Anterior cingulate cortex (tissue), 58 donors: ENCODE measurements around the gene SPDEF.
A peak's percentile ranks its signal among the peaks of the same experiment; 100 is the strongest.

ENCODE experiments used
- DNase-seq, 58 donors: peaks; one replicate each; lab custom pipeline; 2025; lab: John Stamatoyannopoulos, UW

The SPDEF gene

DNA sequence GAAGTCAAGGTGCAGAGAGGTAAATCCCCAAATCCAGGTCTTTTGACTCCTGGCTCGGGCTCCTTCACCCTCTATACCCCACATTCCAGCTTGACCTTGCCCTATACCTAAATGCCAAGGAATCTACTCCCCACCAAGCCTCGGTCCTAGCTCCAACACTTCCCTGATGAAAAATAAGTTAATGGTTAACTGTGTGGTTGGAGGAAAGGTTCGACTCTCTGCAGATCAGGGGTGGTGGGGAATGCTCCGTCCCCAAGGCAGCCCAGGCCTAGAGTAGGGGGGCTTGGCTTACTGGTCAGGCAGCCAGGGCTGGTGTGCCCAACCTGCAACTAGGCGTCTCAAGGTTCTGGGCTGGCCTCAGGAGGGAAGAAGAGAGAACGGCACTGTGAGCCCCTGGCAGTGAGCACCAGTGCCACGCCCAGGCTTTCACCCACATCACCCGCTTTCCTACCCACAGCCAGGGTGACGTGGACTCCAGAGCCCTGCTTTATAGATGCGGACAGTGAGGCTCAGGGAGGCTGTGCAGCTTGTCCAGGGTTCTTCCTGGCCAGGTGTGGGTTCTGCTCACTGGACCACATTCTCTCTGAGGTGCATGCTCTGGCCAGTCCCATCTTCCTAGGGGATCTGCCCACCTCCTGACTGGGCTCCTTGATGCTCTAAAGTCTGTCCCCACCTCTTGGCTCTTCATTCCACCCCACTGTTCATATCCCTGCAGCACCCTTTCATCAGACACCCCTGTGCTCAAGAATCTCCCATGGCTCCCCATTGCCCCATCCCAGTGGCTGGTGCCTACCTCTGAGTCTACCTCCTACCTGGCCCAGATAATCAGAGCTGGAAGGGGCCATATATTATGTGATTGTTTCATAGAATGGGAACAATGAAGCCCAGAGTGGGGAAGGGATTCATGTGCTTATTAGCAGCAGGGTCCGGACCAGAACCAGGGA is 8.2 kb downstream of the SPDEF start:
- no peak for DNase-seq

GRCh38 chr6:34546551-34547321 is 9.4 kb downstream of the SPDEF start:
- peak in 36 of 58 donors; percentile 4 to 65 (median 30) for DNase-seq

DNA sequence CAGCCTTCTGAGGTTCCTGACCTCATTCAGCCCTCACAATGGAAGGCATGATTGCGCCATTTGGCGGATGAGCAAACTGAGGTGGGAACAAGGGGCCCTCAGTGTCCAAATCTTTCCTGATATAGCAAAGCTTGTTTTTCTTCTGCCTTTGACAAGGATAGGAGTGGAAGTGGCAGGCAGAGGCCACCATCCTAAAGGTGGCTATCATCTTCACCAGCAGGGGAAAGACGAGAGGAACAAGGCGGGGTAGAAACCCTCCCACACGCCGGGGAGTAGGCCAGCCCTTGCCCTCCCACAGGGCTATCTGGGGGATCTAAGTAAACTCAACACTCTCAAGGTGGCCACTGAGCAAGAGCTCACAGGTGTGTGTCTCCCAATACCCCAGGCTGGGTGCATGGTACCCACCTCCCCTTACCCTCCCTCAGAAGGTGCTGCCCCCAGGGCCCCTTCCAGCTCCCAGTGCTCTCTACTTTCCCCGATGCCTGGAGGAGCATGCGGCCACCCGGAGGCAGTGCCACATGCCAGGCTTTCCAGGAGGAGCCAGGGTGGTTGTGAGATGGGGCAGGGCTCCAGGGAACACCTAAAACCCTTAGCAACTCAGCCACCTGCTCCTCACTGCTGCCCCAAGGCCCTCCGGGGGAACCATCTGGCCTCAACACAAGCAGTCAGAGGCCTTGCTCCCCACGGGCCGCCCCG is 11.2 kb downstream of the SPDEF start:
- DNase-seq = no peak

GRCh38 chr6:34544052-34544604 is 12.0 kb downstream of the SPDEF start:
- no peak for DNase-seq

DNA sequence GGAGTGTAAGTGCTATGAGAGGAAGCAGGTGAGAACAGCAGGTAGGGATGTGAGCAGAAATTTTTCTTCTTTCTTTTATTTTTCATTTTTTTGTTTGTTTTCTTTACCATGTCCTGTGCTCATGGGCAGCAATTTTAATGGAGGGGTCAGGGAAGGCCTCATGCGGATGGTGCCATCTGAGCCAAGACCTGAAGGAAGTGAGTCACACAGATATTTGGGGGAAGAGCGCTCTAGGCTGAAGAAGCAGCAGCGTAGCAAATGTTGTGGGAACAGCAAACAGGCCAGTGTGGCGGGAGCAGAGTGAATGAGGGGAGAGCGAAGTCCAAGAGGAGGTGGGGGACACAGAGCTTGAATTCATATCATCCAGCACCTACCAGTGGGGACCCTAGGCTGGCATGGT is 12.7 kb downstream of the SPDEF start:
- DNase-seq = no peak

GRCh38 chr6:34540841-34541240 is 15.3 kb downstream of the SPDEF start:
- no peak for DNase-seq

- no peak for DNase-seq
Observed at GRCh38 chr6:34540222-34540621, 15.9 kb downstream of the SPDEF start.

DNA sequence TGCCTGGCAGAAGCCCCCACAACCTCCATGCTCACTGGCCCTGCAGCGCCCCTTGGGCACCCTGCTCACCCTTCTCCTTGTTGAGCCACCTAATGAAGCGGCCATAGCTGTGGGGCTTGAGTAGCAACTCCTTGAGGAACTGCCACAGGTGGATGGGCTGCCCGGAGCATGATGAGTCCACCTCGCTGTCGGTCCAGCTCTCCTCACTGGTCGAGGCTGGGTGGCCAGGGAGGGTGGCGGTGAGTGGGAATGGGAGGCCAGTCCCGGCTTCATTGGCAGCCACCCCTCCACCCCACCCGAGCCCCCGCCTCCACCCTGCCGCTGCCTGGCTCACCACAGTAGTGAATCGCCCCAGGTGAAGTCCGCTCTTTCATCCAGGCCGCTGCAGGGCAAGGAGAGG is 16.9 kb downstream of the SPDEF start:
- no peak for DNase-seq

DNA sequence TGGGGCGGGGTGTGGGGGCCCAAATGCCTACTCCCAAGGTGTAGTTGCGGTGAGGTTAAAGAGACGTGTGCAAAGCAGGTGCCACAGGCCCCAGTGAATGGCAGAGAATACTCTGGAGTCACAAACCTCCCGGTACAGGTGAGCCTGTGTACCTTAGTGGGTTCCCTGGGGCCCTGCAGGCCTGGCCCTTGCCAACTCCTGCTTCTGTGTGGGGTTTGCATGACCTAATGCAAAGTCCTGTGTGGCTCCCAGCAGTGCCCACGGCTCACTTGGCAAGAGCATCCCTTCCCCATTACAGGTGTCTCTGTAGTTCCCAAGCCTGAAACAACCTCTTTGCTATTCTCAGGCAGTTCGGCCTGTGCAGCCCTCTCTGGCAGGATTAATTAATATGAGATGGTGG is 17.5 kb downstream of the SPDEF start:
- no peak for DNase-seq

DNA sequence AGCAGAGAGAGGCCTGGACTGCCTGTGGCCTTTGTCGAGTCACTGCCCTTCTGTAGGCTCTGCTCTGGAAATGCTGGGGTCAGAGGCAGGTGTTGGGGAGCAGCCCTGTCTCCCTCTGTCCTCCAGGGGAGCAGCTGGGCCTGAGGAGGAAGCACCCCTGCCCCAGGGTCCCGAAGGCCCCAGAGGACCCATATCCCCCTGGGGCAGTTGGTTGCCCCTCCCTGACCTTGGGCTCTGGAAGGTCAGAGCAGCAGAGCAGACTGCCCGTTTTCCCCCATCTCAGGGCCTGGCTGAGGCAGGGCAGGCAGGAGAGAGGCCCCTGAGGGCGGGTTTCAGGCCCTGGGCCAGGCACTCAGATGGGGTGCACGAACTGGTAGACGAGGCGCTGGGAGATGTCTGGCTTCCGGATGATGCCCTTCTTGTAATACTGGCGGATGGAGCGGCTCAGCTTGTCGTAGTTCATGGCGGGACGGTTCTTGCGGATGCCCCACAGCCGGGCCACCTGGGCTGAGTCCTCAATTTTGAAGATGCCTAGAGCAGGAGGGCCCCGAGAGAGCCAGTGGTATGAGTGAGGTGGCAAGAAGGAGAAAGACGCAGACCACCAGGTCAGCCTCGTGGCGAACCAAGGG is 18.1 kb downstream of the SPDEF start:
- no peak for DNase-seq

GRCh38 chr6:34536959-34537848 is 18.9 kb downstream of the SPDEF start:
- no peak for DNase-seq

- peak in 21 of 58 donors; percentile 5 to 57 (median 17) for DNase-seq
Observed at GRCh38 chr6:34536251-34536958, 19.7 kb downstream of the SPDEF start.

DNA sequence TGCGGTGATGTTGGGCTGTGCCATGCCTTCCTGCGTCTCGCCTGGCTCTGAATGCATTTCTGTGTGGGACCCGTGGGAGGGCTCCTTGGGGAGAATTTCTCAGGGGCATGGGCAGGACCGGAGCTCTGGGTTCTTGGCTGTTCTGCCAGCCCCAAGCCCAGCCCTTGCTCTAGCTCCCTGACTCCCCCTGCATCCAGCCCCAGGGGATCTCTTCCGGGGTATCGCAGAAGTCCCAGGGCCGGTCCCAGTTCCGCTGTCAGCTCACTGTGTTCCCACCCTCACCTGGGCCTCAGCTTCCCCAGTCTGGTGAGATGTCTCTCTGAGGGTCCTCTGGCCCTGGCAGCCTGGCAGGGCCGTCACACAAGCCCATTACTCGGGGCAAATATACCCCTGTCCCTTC is 20.5 kb downstream of the SPDEF start:
- peak in 1 of 58 donors; percentile 32 for DNase-seq

DNA sequence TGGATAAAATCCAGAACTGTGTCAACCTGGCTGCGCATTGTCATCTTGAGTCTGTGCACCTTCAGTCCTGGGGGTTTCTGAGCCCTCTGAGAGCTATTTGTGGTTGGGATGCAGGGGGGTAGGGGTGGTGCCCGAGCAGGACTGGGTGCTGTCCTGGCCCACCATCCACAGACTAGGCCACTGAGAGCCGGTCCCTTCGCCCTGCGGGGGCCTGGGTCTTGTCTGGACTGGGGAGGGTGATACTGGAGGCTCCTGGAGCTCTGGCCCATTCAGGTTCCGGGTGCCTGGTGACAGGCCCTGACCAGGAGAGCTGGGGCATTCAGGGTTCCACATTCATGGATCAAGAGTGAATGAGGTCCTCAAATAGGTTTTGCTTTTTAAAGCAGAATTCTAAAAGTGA is 20.9 kb downstream of the SPDEF start:
- no peak for DNase-seq

DNA sequence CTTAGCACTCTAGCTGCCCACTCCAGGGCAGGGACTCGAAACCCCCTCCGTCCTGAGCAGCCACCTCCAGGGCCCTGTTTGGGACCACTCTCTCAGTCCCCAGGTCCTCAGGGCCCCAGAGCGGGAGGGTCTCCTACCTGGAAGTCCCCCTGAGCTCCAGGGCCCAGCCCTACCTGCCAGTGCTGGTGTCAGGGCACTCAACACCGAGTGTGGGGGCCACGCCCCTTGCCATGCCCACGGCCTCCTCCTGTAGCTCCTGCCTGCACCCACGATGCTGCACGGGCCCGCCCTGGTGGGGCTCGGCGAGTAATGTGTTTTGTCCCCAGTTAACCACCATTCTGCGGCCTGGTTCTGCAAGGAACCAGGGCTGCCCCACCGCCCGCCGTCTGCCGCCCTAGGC is 21.5 kb downstream of the SPDEF start:
- no peak for DNase-seq

GRCh38 chr6:34534146-34534545 is 22.0 kb downstream of the SPDEF start:
- no peak for DNase-seq

DNA sequence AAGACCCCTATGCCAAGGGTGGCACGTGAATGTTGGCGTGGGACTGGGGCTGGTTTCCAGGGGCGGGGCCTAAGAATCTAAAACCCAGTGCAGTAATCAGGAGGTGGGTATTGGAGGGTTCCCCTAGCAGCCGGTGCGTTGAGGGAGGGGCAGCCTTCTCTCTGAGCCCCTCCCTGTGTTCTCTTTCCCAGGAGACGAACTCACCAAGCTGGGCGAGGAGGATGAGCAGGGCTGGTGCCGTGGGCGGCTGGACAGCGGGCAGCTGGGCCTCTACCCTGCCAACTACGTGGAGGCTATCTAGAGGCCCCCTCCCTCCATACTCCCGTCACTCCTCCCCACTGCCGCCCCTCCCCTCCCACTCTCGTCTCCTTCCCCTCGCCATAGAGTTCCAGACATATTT is 23.9 kb downstream of the SPDEF start:
- peak in 8 of 58 donors; percentile 22 to 76 (median 51) for DNase-seq

GRCh38 chr6:34531580-34532201 is 24.4 kb downstream of the SPDEF start:
- peak in 51 of 58 donors; percentile 10 to 95 (median 64) for DNase-seq
